SIG-M5 treated with dmso at 0.1 percent for 504 hours (cell line): Measurements from ENCODE around the gene ZER1.
A peak's percentile ranks its signal among the peaks of the same experiment; 100 is the strongest.
"Not testable (repeated sequence)": the region's sequence is repeated elsewhere in the genome, so short reads cannot be mapped to it uniquely, and the experiment has no call there.

ENCODE experiments used
- DNase-seq: peaks from one replicate; lab custom pipeline; 2025; ENCODE audit not compliant: unreplicated experiment; lab: John Stamatoyannopoulos, UW

Gene ZER1

GRCh38 chr9:128716581-128717254 lies 55.0 kb downstream of the ZER1 start:
- no peak for DNase-seq

GRCh38 chr9:128715436-128715750 lies 56.3 kb downstream of the ZER1 start:
- DNase-seq: no peak

- no peak for DNase-seq
Measured at GRCh38 chr9:128714586-128715435, 56.9 kb downstream of the ZER1 start.

GRCh38 chr9:128713941-128714573 lies 57.7 kb downstream of the ZER1 start:
- DNase-seq: no peak

- no peak for DNase-seq
Measured at GRCh38 chr9:128713411-128713780, 58.3 kb downstream of the ZER1 start.

- no peak for DNase-seq
Measured at GRCh38 chr9:128712451-128713410, 59.0 kb downstream of the ZER1 start.

GRCh38 chr9:128707446-128707845 lies 64.3 kb downstream of the ZER1 start:
- no peak for DNase-seq

GRCh38 chr9:128706671-128707381 lies 64.9 kb downstream of the ZER1 start:
- no peak for DNase-seq

- DNase-seq: no peak
Measured at GRCh38 chr9:128706045-128706444, 65.7 kb downstream of the ZER1 start.

GRCh38 chr9:128705051-128705965 lies 66.4 kb downstream of the ZER1 start:
- no peak for DNase-seq

GRCh38 chr9:128704356-128704670 lies 67.4 kb downstream of the ZER1 start:
- DNase-seq: no peak

- DNase-seq: no peak
Measured at GRCh38 chr9:128703616-128704355, 67.9 kb downstream of the ZER1 start.

GRCh38 chr9:128702949-128703615 lies 68.6 kb downstream of the ZER1 start:
- DNase-seq: no peak

GRCh38 chr9:128702445-128702948 lies 69.2 kb downstream of the ZER1 start, which contains the start of gene PKN3:
Gene PKN3 (plus strand): TSS chr9:128702503. CDS start chr9:128702916, 413 bp downstream.
- DNase-seq: peak; percentile 79

- no peak for DNase-seq
Measured at GRCh38 chr9:128701227-128701854, 70.4 kb downstream of the ZER1 start.

- DNase-seq: not testable (repeated sequence)
Measured at GRCh38 chr9:128699096-128699795, 72.5 kb downstream of the ZER1 start.
